T1000 (cell line): Measurements from ENCODE around the gene MYH10.

Experiments
- DNase-seq: peaks from one replicate; lab custom pipeline; 2025; ENCODE audit warnings: mixed read lengths; lab: John Stamatoyannopoulos, UW

Gene MYH10

GRCh38 chr17:8473451-8474192 lies 156.9 kb downstream of the MYH10 start:
- no peak for DNase-seq

- no peak for DNase-seq
These were observed 157.9 kb downstream of the MYH10 start for GRCh38 chr17:8472663-8473062.

- no peak for DNase-seq
These were observed 160.0 kb downstream of the MYH10 start for GRCh38 chr17:8470447-8471047.

- DNase-seq, result no peak
These were observed 160.6 kb downstream of the MYH10 start for GRCh38 chr17:8469964-8470363.

GRCh38 chr17:8468980-8469379 lies 161.5 kb downstream of the MYH10 start:
- DNase-seq, result no peak

DNA sequence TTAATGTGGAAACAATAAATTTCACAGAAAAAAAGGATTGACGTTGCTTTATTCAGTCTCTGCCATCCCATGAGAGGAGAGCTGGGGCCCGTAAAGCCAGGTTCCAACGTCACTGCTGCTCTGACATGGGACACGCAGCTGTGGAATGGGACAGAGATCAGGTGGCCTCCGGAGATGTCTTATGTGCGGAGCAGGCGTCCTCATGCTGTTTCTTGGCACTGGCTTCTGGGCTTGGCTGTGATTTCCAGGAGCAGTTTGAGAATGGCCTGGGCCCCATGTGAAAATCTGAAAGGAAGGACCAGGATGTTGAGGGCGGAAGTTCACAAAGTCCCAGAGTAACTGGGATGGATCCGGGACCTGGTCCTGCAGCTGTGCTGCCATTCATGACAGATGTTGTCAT lies 162.4 kb downstream of the MYH10 start:
- DNase-seq, result no peak

DNA sequence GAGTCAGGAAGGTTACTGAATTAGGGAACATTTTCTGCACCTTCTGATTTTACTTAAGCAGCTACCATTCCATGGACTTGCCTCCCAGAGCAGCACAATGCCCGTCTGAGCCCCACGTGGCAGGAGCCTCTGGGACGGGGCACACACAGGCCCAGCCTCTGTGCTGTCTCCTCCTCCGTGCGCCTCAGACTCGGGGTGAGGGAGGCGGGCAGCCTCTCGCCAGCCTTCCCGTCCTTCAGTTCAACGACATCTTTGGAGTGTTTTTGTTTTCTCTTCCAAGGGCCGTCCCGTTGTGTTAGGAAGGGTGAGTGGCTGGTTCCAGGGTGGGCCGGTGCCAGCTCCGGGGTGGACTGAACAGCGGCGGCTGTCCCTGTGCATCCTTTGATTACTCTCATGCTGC lies 163.0 kb downstream of the MYH10 start:
- no peak for DNase-seq

DNA sequence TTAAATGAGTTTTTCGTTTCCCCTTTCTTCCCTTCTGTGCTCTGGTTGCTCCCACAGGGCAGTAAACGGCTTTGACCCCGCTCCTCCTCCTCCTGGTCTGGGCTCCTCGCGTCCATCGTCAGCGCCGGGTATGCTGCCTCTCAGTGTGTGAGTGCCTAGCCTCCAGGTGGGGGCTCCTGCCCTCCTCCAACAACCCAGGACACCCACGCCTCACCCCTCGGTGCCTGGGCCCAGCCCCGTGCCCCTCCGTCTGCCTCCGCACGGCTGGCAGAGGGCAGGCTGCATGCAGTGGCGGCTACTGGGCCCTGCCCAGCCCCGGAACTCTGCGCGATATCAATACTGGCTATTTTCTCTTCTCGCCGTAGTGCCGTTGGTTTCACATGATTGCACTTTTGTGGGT lies 163.7 kb downstream of the MYH10 start:
- no peak for DNase-seq

- no peak for DNase-seq
These were observed 164.1 kb downstream of the MYH10 start for GRCh38 chr17:8466456-8466855.

DNA sequence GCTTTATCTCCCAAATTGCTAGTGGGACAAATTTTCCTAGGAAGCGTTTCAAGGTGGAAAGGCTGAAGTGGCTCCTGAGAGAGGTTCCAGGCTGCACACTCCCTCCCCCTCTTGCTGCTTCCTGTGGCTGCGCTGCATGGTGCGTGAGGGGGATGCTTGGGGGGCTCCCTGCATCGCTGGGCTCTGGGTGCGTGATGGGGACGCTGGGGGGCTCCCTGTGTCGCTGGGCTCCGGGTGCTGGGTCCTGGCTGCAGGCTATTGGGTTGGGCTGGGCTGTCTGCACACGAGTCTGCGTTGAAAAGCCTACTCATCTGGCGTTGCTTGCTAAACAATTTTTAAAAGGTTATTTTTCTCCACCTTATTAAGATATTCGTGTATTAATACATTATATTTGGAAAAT lies 164.8 kb downstream of the MYH10 start:
- DNase-seq, result no peak

GRCh38 chr17:8465356-8465755 lies 165.2 kb downstream of the MYH10 start:
- no peak for DNase-seq

- no peak for DNase-seq
These were observed 165.6 kb downstream of the MYH10 start for GRCh38 chr17:8464941-8465340.

DNA sequence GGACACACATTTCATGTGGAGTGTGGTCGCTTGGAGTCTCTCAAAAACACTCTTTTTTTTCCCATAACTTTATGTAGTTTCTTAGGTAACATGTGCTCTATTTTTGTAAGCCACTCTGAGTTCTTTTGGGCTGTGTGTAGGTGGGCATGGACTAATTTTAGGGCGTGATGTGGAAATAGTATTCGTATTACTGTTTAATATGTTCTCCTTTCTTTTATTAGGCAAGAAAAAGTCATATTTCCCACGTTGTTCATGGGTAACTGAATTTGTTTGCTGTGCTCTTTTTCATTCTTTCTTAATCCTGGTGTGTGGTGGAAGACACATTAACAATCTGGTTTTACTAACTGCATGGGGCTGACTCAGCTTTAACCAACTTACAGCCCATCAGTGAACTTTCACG lies 167.4 kb downstream of the MYH10 start:
- DNase-seq, result no peak

GRCh38 chr17:8462564-8462963 lies 168.0 kb downstream of the MYH10 start:
- no peak for DNase-seq

DNA sequence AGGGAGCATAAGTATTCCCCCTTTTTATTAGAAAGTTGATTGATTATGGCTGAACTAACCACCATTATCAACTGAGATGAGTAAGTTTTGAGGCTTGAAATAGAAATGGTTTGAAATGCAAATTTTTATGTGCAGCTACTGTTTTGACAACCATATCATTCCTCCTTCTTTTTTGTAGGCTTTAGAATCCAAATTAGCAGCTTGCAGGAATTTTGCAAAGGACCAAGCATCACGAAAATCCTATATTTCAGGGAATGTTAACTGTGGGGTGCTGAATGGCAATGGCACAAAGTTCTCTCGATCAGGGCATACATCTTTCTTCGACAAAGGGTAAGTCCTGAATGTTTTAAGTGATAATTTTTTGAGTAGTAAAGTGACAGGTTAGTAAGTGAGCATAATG lies 170.7 kb downstream of the MYH10 start:
- DNase-seq, result no peak

- DNase-seq, result no peak
These were observed 171.4 kb downstream of the MYH10 start for GRCh38 chr17:8459107-8459506.

DNA sequence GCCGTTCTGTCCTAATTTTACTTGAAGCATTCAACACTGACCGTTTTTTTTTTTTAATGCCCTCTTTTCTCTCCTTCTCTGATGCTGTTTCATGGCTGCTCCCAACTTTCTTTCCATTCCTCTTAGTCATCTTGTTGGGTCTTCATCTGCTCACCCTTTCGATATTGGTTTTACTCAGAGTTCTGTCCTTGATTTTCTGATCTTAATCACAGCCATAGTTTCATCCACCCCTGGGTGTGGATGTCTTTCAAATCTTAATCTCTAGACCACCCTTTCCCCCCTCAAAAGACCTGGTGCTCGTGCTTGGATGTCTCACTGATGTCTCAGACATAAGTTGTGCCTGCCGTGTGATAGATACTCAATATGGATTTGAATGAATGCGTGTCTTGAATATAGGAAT lies 172.4 kb downstream of the MYH10 start:
- no peak for DNase-seq

DNA sequence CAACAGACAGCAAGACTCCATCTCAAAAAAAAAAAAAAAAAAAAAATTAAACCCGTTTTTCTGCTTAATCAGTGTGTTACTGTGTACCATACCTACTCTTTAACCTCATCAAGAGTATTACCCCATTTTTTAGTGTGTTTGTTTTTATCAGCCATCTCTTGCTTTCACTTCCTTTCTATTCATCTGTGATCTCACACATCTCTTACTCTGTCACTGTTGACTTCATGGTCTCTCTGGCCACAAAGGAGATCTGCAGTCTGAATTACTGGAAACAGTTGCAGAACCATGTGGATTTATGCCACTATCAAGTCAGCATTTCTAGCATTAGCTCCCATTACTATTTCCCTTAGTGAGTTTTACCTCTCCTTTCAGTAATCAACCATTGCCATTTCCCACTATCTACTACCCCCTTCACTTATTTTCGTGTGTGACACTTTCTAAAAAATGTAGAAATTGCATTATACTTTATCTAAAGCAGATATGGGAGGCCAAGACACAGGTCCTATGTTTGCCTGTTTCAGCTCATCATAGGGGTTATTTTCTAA lies 174.8 kb downstream of the MYH10 start:
- DNase-seq, result no peak

GRCh38 chr17:8453326-8453725 lies 177.2 kb downstream of the MYH10 start:
- DNase-seq, result no peak

DNA sequence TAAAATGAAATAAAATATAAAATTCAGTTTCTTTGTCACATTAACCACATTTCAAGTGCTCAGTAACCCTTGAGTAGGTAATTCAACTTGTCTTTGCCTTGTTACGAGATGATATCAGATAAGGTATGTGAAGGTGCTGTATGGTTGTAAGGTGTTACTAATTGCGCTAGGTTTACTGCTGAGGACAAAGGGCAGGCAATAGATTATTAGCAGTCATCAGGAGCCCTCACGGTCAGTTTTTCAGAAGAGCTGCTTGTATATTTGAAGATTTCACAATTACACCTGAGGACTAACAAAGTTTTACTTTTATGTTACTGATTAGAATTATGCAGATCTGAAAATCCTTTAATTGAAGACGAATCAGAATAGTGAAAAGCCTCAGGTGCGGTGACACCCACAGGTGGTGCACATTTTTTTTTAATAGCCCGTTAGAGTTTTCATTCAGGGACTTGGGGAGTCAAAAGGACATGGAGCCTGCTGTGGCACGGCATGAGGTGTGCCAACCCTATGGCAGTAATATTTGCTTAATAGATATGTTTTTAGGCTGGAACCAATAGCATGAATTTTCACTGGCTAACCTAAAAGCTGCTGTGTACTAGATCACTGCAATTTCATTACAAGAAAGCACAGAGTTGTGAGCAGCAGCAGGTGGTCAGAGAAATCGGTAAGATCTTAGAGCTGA lies 178.5 kb downstream of the MYH10 start:
- DNase-seq, result no peak

GRCh38 chr17:8448310-8448709 lies 182.2 kb downstream of the MYH10 start:
- no peak for DNase-seq

DNA sequence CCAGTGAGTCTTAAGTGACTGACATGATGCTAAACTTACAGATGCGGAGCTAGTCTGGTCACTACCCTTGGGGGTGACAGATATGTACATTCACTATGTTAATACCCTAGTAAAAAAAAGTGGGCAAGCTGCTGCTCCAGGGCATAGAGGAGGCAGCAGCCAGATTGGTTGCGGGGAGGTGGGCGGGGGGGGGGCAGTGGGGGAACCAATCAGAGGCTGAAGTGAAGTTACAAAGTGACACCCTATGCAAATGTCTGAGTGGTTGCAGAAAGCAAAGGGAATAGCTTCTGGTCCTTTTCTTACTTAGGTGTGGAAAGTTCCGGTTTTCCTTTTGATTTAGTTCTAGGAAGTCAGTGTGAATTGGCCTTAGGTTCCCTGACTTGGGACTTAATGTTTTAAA lies 182.7 kb downstream of the MYH10 start:
- DNase-seq, result no peak

DNA sequence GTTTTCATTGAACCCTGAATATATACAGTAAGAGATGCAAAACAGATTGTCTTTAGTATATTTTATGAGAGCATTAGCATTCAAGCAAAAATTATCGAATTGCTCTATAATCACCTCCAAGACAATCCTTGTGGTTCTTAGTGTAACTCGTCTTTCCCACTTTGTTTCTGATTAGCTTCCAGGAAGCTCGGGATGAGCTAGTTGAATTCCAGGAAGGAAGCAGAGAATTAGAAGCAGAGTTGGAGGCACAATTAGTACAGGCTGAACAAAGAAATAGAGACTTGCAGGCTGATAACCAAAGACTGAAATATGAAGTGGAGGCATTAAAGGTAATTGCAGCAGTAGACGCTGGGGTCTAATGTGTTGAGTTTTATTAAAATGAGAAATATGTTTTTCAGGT lies 185.0 kb downstream of the MYH10 start:
- DNase-seq, result no peak
